Psoas muscle (tissue), 8 donors: ENCODE measurements around the gene OR10H5. TPM values are rescaled to one million over a fixed set of nuclear protein-coding genes. Genes with fewer than 3 reads are reported as not detected.

Source experiments
- ATAC-seq, 4 donors: fragments of 200-7000 bp; cut with Tn5 transposase; one replicate each; pipeline ENCODE4 v1.9.1; 2020; ENCODE audit warnings: moderate library complexity in 3 of 4, mild to moderate bottlenecking in 2 of 4
- DNase-seq, 2 donors: peaks; one replicate each; pipeline ENCODE4 v3.0.0-alpha.2; 2020
- H3K27ac ChIP-seq: fragments of 200-600 bp; one replicate; pipeline ENCODE4 v1.8.0; 2022
- H3K27me3 ChIP-seq, 3 donors: fragments of 200-600 bp in 1 of 3; one replicate each; pipeline versions ENCODE4 v1.6.1 to v1.8.0; 2013 to 2022; ENCODE audit warnings: low read length in 2 of 3, mild to moderate bottlenecking in 2 of 3, moderate library complexity in 1 of 3; ENCODE audit not compliant: insufficient read depth in 3 of 3
- H3K36me3 ChIP-seq, 2 donors: fragments of 200-600 bp in 1 of 2; one replicate each; pipeline versions ENCODE4 v1.6.1 to v1.8.0; 2013 to 2022; ENCODE audit warnings: low read depth in 1 of 2, mild to moderate bottlenecking in 1 of 2, moderate library complexity in 1 of 2; ENCODE audit not compliant: insufficient read depth in 1 of 2
- H3K4me1 ChIP-seq: fragments of 200-600 bp; one replicate; pipeline ENCODE4 v1.8.0; 2022
- H3K4me3 ChIP-seq: fragments of 200-600 bp; one replicate; pipeline ENCODE4 v1.8.0; 2022; ENCODE audit warnings: mild to moderate bottlenecking
- H3K9me3 ChIP-seq: fragments of 200-600 bp; one replicate; pipeline ENCODE4 v1.8.0; 2022
- WGBS, 3 donors: extraction: QIAGEN DNeasy Blood & Tissue Kit; methylation state at CpG; one replicate each; pipeline versions ENCODE4 v1.1.6 to v1.1.7; 2013; 5-methylcytosine and 5-hydroxymethylcytosine counted together
- intact Hi-C, 2 donors: fragments of 100-400 bp; cut with DNase I; formaldehyde crosslinking; loops; one replicate each; pipeline versions ENCODE4 v1.11.0 to v1.14.2; 2022
- polyA plus RNA-seq, 3 donors: library from polyadenylated mRNA; stranded (reverse); fragments of 200-250 nt; gene quantifications; one replicate each; pipeline ENCODE4 v1.2.3, GENCODE V29; 2013
- total RNA-seq, 4 donors: library from RNA; stranded (reverse); fragmentation: NEBNext Ultra II Directional in 2 of 4; extraction: Animal tissue kit (Norgen Biotek cat#: 25700) in 2 of 4; gene quantifications; one replicate each; pipeline versions ENCODE4 v1.2.1 to v1.2.4, GENCODE V29; 2021 to 2023
- TF ChIP-seq, protein P1 (sequence below): fragments of 200-600 bp; IDR thresholded peaks from one replicate; pipeline ENCODE4 v1.8.0; 2022; ENCODE audit warnings: antibody characterized with exemption
- donor health status: healthy with polysubstance abuse.
- donor health status: DM: no; HTN: no; CAD: no; lungs with moderate emphysema.
- donor health status: Bipolar disorder and iron deficiency.
- donor health status: healthy.
- donor health status: DM: yes; HTN: yes; CAD: no.
- donor health status: DM: no; HTN: no; CAD: no.
- donor health status: DM: no; HTN: no; CAD: no.
- donor health status: DM: yes; HTN: yes; CAD: no.

OR10H5 gene
- total and polyA plus RNA-seq, 7 donors, result not detected

DNA sequence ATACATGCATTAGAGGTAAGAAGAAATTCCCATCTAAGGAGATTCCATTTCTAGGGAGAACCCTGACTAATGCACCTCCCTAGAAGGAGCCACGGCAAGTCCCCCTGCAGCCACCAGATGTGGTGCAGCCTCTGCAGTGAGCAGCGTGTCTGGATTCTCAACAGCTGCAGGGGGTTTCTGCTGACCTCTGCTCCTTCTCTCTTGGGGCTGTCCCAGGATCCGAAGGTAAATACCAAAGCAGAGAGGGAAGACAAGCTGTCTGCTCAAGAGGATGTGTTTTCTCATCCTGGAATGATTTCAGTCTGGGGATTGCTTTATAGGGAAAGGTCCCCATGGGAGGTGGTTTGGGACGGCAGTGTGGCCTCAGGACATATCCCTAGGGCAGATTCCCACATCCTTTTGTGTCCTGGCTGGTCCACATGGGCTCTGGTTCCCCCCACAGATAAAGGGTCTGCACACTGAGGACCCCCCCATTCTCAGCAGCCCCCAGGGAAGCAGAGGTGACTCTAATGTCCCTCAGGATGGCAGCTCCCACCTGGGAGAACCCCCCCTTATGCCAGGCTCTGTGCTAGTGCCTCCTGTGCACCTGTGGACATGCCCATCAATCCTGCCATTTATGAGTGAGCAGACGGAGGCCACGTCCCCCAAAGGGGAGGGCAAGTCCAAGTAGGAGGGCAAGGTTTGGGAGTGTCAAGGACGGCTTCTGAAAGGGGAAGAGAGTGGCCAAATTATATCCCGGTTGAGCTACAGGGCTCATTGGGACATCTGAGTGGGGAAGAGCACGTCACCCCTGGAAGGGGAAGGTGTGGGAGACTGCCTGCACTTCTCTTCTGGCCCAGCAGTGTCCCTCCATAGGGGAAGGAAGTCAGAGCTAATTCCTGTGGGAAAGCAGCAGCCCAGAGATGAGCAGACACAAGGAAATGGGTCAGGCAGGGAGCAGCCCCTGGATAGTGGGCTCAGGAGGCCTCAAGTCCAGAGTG, 10.2 kb upstream of the OR10H5 start:
- whole genome bisulfite sequencing, 3 donors, result 23 to 34% (median 33%) methylated on average over 9 of the region's 9 CpGs
- Histone ChIP-seq H3K4me3 (no peak overlapping the region), H3K4me1 (no peaks in the 10 kb centered on the region), H3K9me3 (no peaks in the 10 kb centered on the region), H3K27me3 (no peaks in the 10 kb centered on the region), H3K36me3 (no peaks in the 10 kb centered on the region), H3K27ac (no peak overlapping the region)
- TF ChIP-seq, protein P1, sequence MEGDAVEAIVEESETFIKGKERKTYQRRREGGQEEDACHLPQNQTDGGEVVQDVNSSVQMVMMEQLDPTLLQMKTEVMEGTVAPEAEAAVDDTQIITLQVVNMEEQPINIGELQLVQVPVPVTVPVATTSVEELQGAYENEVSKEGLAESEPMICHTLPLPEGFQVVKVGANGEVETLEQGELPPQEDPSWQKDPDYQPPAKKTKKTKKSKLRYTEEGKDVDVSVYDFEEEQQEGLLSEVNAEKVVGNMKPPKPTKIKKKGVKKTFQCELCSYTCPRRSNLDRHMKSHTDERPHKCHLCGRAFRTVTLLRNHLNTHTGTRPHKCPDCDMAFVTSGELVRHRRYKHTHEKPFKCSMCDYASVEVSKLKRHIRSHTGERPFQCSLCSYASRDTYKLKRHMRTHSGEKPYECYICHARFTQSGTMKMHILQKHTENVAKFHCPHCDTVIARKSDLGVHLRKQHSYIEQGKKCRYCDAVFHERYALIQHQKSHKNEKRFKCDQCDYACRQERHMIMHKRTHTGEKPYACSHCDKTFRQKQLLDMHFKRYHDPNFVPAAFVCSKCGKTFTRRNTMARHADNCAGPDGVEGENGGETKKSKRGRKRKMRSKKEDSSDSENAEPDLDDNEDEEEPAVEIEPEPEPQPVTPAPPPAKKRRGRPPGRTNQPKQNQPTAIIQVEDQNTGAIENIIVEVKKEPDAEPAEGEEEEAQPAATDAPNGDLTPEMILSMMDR, result no peak
- ATAC-seq (no peak), DNase-seq (no peak)
- intact Hi-C loops, result no loop called here

DNA sequence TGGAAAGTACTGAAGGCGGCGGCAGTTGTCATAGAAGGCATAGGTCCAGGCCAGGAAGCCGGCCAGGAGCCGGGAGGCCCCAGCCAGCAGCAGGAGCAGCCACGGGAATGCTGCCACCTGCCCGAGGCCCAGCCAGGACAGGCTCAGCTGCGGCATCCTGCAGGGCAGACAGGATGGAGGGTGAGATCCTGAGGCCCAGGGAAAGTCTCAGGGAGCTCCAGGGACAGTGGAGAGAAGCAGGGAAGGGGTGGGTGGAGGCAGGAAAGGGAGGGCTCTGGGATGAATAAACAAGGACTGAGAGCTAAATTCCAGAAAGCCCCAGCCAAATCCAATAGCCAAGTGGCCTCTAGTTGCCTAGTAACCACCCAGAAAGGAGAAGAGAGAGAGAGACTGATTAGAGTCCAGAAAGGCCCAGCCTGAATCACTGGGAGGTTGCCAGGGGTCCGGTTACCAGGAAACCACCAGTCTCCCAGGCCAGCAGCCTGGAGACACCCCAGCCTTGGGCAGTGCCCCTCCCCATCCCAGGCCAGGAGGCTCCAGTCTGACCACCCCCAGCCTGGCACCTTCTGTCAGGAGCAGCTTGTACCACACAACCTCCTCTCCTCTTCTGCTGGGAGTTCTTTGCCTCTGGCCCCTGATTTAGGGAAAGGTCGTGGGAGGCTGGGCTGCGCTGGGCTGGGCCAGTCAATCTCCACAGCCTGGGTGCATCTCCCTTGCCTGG, 7.5 kb upstream of the OR10H5 start:
- no peaks in the 10 kb centered on the region for H3K4me1 ChIP-seq
- peak overlapping the region; percentile 10 for H3K27ac ChIP-seq
- TF ChIP-seq, protein P1, result no peak
- intact Hi-C loops, result no loop called here
- no peaks in the 10 kb centered on the region for H3K9me3 ChIP-seq
- peak; percentile 67 to 80 for DNase-seq
- no peaks in the 10 kb centered on the region for H3K27me3 ChIP-seq
- H3K4me3 ChIP-seq, result no peak overlapping the region
- WGBS, 3 donors, result 5 to 6% (median 6%) methylated on average over 10 of the region's 10 CpGs
- H3K36me3 ChIP-seq, result no peaks in the 10 kb centered on the region
- ATAC-seq, result peak in 2 of 4 donors; percentile 59 to 61

DNA sequence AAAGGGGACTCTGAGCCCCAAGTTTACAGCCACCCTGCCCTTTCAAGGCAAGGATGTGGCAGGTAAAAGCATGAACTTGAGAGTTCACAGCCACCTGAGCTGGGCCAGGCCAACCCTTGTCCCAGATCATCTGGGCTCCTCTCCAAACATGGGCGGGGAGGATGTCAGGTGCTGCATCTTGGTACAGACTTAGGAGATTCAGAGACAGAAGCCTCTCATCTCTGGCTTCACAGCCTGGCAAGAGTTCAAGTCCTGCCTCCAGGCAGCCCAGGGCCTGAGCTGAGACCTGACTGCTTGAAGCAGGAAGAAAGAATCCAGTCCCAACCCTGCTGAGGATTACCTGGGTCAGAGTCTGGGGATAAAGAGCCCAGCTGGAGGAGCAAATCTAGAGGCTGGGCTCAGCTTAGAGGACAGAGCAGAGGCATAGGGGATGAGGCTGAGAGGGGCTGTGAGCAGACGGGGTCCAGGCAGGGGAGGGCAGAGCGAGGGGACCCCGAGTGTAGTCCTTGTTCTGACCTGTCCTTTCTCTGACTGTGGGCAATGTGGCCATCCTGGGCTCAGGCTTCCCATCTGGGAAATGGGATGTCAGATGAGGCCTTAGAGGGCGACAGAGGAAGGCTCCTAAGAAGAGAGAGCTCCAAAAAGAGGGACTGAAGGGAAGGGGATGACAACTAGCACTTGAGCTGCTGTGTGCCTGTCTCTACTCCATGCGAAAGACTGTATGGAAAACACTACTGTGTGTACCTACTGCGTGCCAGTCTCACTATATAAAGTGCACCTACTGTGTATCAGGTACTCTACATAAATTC, 6.6 kb upstream of the OR10H5 start:
- intact Hi-C loops, result no loop called here
- TF ChIP-seq, protein P1, result no peak
- H3K9me3 ChIP-seq, result no peaks in the 10 kb centered on the region
- H3K36me3 ChIP-seq, result no peaks in the 10 kb centered on the region
- no peaks in the 10 kb centered on the region for H3K4me1 ChIP-seq
- no peaks in the 10 kb centered on the region for H3K27me3 ChIP-seq
- 76 to 81% (median 78%) methylated on average over 7 of the region's 7 CpGs for WGBS, 3 donors
- H3K4me3 ChIP-seq, result no peak overlapping the region
- no peak for DNase-seq
- H3K27ac ChIP-seq, result peak overlapping the region; percentile 10
- ATAC-seq, result no peak

DNA sequence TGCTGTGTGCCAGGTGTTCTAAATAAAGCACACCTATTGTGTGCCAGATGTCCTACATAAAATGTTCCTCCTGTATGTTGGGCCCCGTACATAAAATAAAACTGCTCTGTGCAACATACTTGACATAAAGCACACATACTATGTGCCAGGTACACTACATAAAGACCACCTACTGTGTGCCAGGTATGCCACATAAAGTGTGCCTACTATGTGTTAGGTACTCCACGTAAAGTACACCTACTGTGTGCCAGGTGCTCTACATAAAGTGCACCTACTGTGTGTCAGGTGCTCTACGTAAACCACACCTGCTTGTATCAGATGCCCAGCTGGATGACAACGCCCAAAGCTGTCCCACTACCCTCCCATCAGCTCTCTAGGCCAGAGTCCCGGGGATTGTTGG, 5.8 kb upstream of the OR10H5 start:
- Histone ChIP-seq H3K27me3 (no peaks in the 10 kb centered on the region), H3K9me3 (no peaks in the 10 kb centered on the region), H3K4me1 (no peaks in the 10 kb centered on the region), H3K27ac (no peak overlapping the region), H3K36me3 (no peaks in the 10 kb centered on the region), H3K4me3 (no peak overlapping the region)
- DNase-seq, result no peak
- WGBS, 3 donors, result 72 to 76% (median 76%) methylated on average over 5 of the region's 5 CpGs
- TF ChIP-seq, protein P1, result no peak
- ATAC-seq, result no peak
- intact Hi-C loops, result no loop called here
